SK-N-MC (cell line): Measurements from ENCODE around the gene DCUN1D4.

Source experiments
- DNase-seq: peaks from one replicate; pipeline ENCODE4 v3.0.0-alpha.2; 2011; ENCODE audit warnings: low read depth, low spot score
- H3K27ac ChIP-seq: fragments of 200-600 bp; sonication (generic); 2 replicates; pipeline ENCODE4 v1.5.1; 2016; ENCODE audit warnings: mixed run types
- H3K36me3 ChIP-seq: fragments of 200-600 bp; sonication (generic); 2 replicates; pipeline ENCODE4 v1.6.1; 2017; ENCODE audit warnings: antibody characterized with exemption, low read length, mixed read lengths; ENCODE audit not compliant: insufficient read depth
- H3K4me3 ChIP-seq: fragments of 200-600 bp; sonication (generic); 2 replicates; pipeline ENCODE4 v1.5.1; 2016
- H3K9ac ChIP-seq: fragments of 200-600 bp; sonication (generic); 2 replicates; pipeline ENCODE4 v1.8.0; 2017; ENCODE audit warnings: mixed run types, mixed read lengths; ENCODE audit not compliant: insufficient read length
- H3K9me3 ChIP-seq: fragments of 200-600 bp; sonication (generic); 2 replicates; pipeline ENCODE4 v1.6.1; 2017; ENCODE audit warnings: low read depth, mild to moderate bottlenecking, antibody characterized with exemption, low read length, moderate library complexity, mixed read lengths
- EZH2 ChIP-seq: fragments of 200-600 bp; sonication (generic); IDR thresholded peaks from one replicate; pipeline ENCODE4 v1.6.1; 2017; ENCODE audit warnings: antibody characterized with exemption
- FOXP2 ChIP-seq: optimal IDR thresholded peaks from 2 replicates; pipeline ENCODE3; 2011; ENCODE audit warnings: mild to moderate bottlenecking, moderate library complexity; ENCODE audit not compliant: insufficient read depth; ENCODE audit errors: extremely low read length, control extremely low read depth
- POLR2AphosphoS5 ChIP-seq: IDR thresholded peaks from 2 replicates; pipeline ENCODE4 v1.6.1; 2012; ENCODE audit warnings: mild to moderate bottlenecking, low read depth, low read length, borderline replicate concordance

The DCUN1D4 gene

GRCh38 chr4:51850294-51850693, 7.3 kb downstream of the DCUN1D4 start:
- DNase-seq, result no peak

DNA sequence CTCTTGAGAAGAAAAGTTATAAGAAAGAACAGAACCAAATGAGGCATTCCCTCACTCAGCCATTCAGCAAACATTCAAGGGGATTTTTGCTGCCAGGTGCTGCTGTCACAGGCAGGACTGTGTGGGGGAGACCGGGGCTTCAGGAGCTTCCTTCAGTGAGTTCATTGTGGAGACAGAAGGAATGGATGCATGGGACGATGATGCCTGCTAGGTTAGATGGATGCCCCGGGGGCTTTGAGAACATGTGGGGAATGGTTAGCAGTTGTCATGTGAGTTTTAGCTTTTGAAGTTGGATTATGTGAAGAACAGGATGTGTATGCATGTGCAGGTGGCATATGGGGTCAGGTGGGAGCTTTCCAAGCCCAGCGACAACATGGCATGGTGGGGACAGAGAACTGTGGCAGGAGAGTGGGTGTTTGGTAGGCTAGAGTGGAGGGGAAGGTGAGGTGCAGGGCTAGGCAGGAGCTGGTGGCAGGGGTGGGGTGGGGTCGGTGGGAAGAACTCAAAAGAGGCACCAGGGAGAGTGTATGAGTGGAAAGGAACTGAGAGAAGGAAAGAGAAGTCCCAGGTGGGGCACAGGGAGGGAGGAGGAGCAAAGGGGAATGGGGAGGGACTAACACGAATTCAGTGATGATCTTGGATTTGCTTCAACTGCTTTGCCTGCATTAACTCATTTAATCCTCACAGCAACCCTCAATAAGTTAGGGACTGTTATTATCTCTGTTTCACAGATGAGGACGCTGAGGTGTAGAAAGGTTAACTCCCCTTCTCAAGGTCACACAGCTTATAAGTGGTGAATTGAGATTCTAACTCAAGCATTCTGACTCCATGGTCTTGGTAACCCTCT, 8.4 kb downstream of the DCUN1D4 start:
- no peak for DNase-seq

More at GRCh38 chr4:51850294-51850693, 7.3 kb downstream of the DCUN1D4 start:
- Histone ChIP-seq H3K27ac (no peak overlapping the region), H3K9ac (no peak overlapping the region), H3K9me3 (no peaks in the 10 kb centered on the region), H3K36me3 (no peaks in the 10 kb centered on the region), H3K4me3 (no peak overlapping the region)
- TF ChIP-seq POLR2AphosphoS5, result no peak

DNA sequence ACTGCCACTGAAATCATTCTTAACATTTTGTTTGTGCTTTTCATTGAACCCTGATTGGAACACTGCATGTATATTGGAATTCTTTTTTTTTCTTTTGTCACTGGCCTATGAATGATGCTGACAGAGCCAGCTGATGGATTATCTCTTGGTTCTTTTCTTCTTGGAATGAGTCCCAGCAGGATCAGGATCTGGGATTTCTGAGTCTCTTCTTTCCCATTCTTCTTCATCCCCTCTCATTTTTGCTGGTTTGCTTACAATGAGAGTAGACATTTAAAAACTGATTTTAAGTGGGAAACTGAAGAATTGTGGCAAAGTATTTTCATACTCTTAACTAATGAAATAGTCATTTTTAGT, 9.0 kb downstream of the DCUN1D4 start:
- no peaks in the 10 kb centered on the region for H3K9me3 ChIP-seq
- no peaks in the 10 kb centered on the region for H3K36me3 ChIP-seq
- TF ChIP-seq FOXP2 (no peak), EZH2 (no peak), POLR2AphosphoS5 (no peak)
- H3K4me3 ChIP-seq, result no peak overlapping the region
- H3K27ac ChIP-seq, result no peak overlapping the region
- no peak for DNase-seq
- no peak overlapping the region for H3K9ac ChIP-seq

More for the DNA sequence above, 8.4 kb downstream of the DCUN1D4 start:
- TF ChIP-seq FOXP2, result no peak
- TF ChIP-seq POLR2AphosphoS5, result no peak
- TF ChIP-seq EZH2, result no peak
- Histone ChIP-seq H3K27ac (no peak overlapping the region), H3K9me3 (no peaks in the 10 kb centered on the region), H3K9ac (no peak overlapping the region), H3K36me3 (no peaks in the 10 kb centered on the region), H3K4me3 (no peak overlapping the region)

DNA sequence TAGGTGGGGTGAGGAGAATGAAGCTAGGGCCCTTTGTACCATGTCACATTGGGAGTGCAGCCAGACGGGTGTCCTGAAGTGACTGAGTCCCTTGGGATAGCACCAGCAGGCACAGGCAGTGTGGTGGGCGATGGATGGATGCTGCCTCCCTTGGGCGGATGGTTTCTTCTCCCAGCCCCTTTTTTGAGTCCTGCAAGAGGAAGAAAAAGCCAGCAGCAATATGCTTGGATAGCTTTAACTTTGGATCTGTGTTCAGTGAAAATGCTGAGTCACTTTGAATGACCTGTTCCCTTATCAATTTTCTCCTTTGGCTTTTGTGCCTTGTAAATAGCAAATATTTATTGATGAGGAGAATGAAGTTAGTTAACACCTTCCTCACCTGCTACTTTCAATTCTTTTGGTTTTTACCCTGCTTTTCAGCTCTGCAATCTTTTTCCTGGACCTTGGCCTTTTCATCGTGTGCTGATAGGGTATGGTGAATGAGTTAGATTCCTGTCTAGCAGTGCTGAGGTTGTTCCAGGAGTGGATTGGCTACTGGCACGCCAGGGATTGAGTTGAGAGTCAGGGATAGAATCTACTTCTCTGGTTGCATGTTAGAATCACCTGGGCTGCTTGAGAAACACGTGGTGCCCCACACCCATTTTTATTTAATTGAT, 10.2 kb downstream of the DCUN1D4 start:
- Histone ChIP-seq H3K27ac (no peak overlapping the region), H3K9me3 (no peaks in the 10 kb centered on the region), H3K9ac (no peak overlapping the region), H3K4me3 (no peak overlapping the region), H3K36me3 (no peaks in the 10 kb centered on the region)
- TF ChIP-seq POLR2AphosphoS5 (no peak), EZH2 (no peak), FOXP2 (no peak)
- no peak for DNase-seq

GRCh38 chr4:51855270-51855669, 12.3 kb downstream of the DCUN1D4 start:
- Histone ChIP-seq H3K9me3 (no peaks in the 10 kb centered on the region), H3K27ac (peak overlapping the region; percentile 22; the same call in 1 of the 2 replicates), H3K36me3 (no peaks in the 10 kb centered on the region), H3K9ac (no peak overlapping the region), H3K4me3 (peak overlapping the region; percentile 5; the same call in 1 of the 2 replicates)
- peak; percentile 66 for DNase-seq
- TF ChIP-seq POLR2AphosphoS5 (peak; percentile 21; the same call in 1 of the 2 replicates), EZH2 (no peak), FOXP2 (no peak)

GRCh38 chr4:51855751-51856150, 12.8 kb downstream of the DCUN1D4 start:
- H3K36me3 ChIP-seq, result no peaks in the 10 kb centered on the region
- H3K27ac ChIP-seq, result peak overlapping the region; percentile 22; the same call in 1 of the 2 replicates
- DNase-seq, result no peak
- no peaks in the 10 kb centered on the region for H3K9me3 ChIP-seq
- TF ChIP-seq EZH2 (no peak), FOXP2 (no peak), POLR2AphosphoS5 (no peak)
- H3K4me3 ChIP-seq, result peak overlapping the region; percentile 5; the same call in 1 of the 2 replicates
- H3K9ac ChIP-seq, result no peak overlapping the region

- Histone ChIP-seq H3K27ac (peak overlapping the region; percentile 57), H3K4me3 (peak overlapping the region; percentile 47), H3K36me3 (peaks cover 2% of the 10 kb centered on the region; the same call in 1 of the 2 replicates), H3K9ac (no peak overlapping the region), H3K9me3 (no peaks in the 10 kb centered on the region)
- no peak for DNase-seq
- no peak for TF ChIP-seq EZH2
- no peak for TF ChIP-seq POLR2AphosphoS5
- TF ChIP-seq FOXP2, result no peak
These were observed 15.8 kb downstream of the DCUN1D4 start for GRCh38 chr4:51858605-51859202.

DNA sequence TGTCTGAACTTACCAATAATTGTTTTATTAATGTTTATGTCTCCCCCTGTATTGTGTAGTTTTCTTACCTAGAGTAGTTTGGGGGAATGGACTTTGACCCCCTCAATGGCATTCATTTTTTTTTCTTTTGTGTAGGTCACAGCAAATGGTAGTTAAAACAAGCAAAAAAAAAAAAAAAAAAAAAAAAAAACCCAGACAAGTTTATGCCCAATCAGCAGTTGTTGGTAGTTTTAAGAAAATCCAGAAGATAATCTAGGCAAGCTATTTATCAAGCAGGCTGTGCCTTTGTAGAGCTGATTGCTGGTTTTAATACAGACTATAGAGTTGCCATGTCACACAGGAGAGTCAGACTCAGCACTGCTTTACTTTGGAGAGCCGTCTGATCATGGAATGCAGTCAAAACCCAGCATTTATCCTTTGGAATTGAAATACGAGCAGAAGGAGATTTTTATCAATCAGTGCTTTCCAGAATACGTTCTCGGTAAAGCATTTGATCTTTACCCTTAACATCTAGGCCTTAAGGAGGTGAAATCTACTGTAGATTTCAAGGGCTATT, 16.6 kb downstream of the DCUN1D4 start:
- no peak for DNase-seq
- H3K27ac ChIP-seq, result peak overlapping the region; percentile 57
- no peak overlapping the region for H3K9ac ChIP-seq
- H3K4me3 ChIP-seq, result peak overlapping the region; percentile 47
- peaks cover 8% of the 10 kb centered on the region; the same call in 1 of the 2 replicates for H3K36me3 ChIP-seq
- no peak for TF ChIP-seq EZH2
- TF ChIP-seq POLR2AphosphoS5, result no peak
- TF ChIP-seq FOXP2, result no peak
- H3K9me3 ChIP-seq, result no peaks in the 10 kb centered on the region
